ENCODE measurements around the gene OSBP.

OSBP gene

GRCh38 chr11:59542142-59542810 is 73.3 kb downstream of the OSBP start:
- Mint-ChIP-seq H3K9me3 (no peaks in the 10 kb centered on the region), H3K27ac (peak overlapping the region; percentile 16 to 83 (median 41)), H3K27me3 (ENCODE audit: low read depth) (no peaks in the 10 kb centered on the region), H3K36me3 (ENCODE audit: low read depth) (no peaks in the 10 kb centered on the region), H3K4me3 (peak overlapping the region in 1 of 3 experiments; percentile 10), H3K4me1 (peaks cover 13% of the 10 kb centered on the region)
- no peak for TF ChIP-seq CTCF (IDR thresholded peaks at IDR 0.05; ENCODE audit: unreplicated experiment in 3 of 3)

DNA sequence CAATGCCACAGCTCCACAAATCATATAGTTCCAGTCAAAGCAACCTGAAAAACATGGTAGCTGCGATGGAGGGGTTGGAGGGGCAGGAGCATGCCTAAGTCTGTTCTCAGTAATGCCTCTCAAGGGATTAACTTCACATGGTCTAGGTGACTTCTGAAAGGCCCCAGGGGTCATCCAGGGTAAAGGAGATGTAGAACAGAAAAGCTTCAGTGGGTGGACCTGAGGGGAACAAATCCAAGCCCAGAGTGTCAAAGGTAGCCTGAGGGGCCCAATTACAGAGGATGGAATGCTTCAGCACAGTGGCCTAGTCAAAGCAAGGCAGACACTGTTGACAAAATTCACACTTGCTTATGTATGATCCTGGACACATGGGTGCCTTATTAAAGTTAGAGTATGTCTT is 80.9 kb downstream of the OSBP start:
- no peak for TF ChIP-seq CTCF (IDR thresholded peaks at IDR 0.05; ENCODE audit: unreplicated experiment in 3 of 3)
- Mint-ChIP-seq H3K27ac (no peak overlapping the region), H3K9me3 (no peaks in the 10 kb centered on the region), H3K4me3 (no peak overlapping the region), H3K36me3 (ENCODE audit: low read depth) (no peaks in the 10 kb centered on the region), H3K27me3 (ENCODE audit: low read depth) (peaks cover 4% of the 10 kb centered on the region), H3K4me1 (peaks cover 11% of the 10 kb centered on the region)

- H3K27ac Mint-ChIP-seq: no peak overlapping the region
- peaks cover 4% of the 10 kb centered on the region for H3K27me3 Mint-ChIP-seq (ENCODE audit: low read depth)
- TF ChIP-seq CTCF (IDR thresholded peaks at IDR 0.05; ENCODE audit: unreplicated experiment in 3 of 3): no peak
- no peaks in the 10 kb centered on the region for H3K9me3 Mint-ChIP-seq
- H3K36me3 Mint-ChIP-seq (ENCODE audit: low read depth): no peaks in the 10 kb centered on the region
- peaks cover 18% of the 10 kb centered on the region for H3K4me1 Mint-ChIP-seq
- no peak overlapping the region for H3K4me3 Mint-ChIP-seq
Observed at GRCh38 chr11:59532620-59533019, 83.0 kb downstream of the OSBP start.

- H3K9me3 Mint-ChIP-seq: no peaks in the 10 kb centered on the region
- H3K4me1 Mint-ChIP-seq: peaks cover 11% of the 10 kb centered on the region
- TF ChIP-seq CTCF (IDR thresholded peaks at IDR 0.05; ENCODE audit: unreplicated experiment in 3 of 3): no peak
- peaks cover 4% of the 10 kb centered on the region for H3K27me3 Mint-ChIP-seq (ENCODE audit: low read depth)
- H3K36me3 Mint-ChIP-seq (ENCODE audit: low read depth): no peaks in the 10 kb centered on the region
- no peak overlapping the region for H3K4me3 Mint-ChIP-seq
- H3K27ac Mint-ChIP-seq: peak overlapping the region in 2 of 3 experiments; percentile 2 to 17
Observed at GRCh38 chr11:59528711-59529110, 86.9 kb downstream of the OSBP start.
